HepG2 (cell line): ENCODE results near the gene RAC3. TPM values are rescaled to one million over a fixed set of nuclear protein-coding genes. Genes with fewer than 3 reads are reported as not detected.

Experiments
- ASH2L ChIP-seq: fragments of 300-600, 200-600 bp; sonication (generic); IDR thresholded peaks from 2 replicates; pipeline ENCODE4 v1.7.0; 2017; ENCODE audit warnings: low read depth, mild to moderate bottlenecking, moderate library complexity, mixed read lengths, low read length; ENCODE audit not compliant: insufficient read length
- EZH2 ChIP-seq: conservative IDR thresholded peaks from 2 replicates; pipeline ENCODE4 v1.6.1; 2012; ENCODE audit warnings: mild to moderate bottlenecking, low read depth, low read length, moderate library complexity
- FOXK2 ChIP-seq: fragments of 450-650 bp; IDR thresholded peaks from 2 replicates; pipeline ENCODE4 v1.6.1; 2016
- FOXP1 ChIP-seq, 2 experiments: fragments of 450-650 bp in 1 of 2; IDR thresholded peaks; 2 replicates each; pipeline ENCODE4 v1.6.1; 2017 to 2018; ENCODE audit warnings: antibody characterized with exemption in 1 of 2
- GATAD2A ChIP-seq: IDR thresholded peaks from 2 replicates; pipeline ENCODE4 v1.6.1; 2016
- GZF1 ChIP-seq: sonication (generic); formaldehyde crosslinking; IDR thresholded peaks from 2 replicates; pipeline ENCODE4 v1.5.1; 2020; ENCODE audit warnings: mild to moderate bottlenecking, missing genetic modification reagents
- HINFP ChIP-seq: sonication (generic); formaldehyde crosslinking; IDR thresholded peaks from 2 replicates; pipeline ENCODE4 v1.4.0; 2020; ENCODE audit warnings: low read depth, mild to moderate bottlenecking, missing genetic modification reagents
- LRRFIP1 ChIP-seq: sonication (generic); formaldehyde crosslinking; conservative IDR thresholded peaks from 2 replicates; pipeline ENCODE4 v1.4.0; 2020; ENCODE audit warnings: missing genetic modification reagents
- MAFF ChIP-seq: IDR thresholded peaks from 2 replicates; pipeline ENCODE4 v1.6.1; 2011; ENCODE audit warnings: low read depth, low read length, improper control_type of control experiment
- MAX ChIP-seq: IDR thresholded peaks from 2 replicates; pipeline ENCODE4 v1.6.1; 2012; ENCODE audit warnings: inconsistent platforms
- MEIS2 ChIP-seq: sonication (generic); formaldehyde crosslinking; IDR thresholded peaks from 2 replicates; pipeline ENCODE4 v1.9.0; 2021; ENCODE audit warnings: mild to moderate bottlenecking, missing genetic modification reagents
- MNT ChIP-seq: fragments of 450-650 bp; IDR thresholded peaks from 2 replicates; pipeline ENCODE4 v1.6.1; 2016
- NR2F1 ChIP-seq, 2 experiments: fragments of 450-650 bp in 1 of 2; formaldehyde crosslinking in 1 of 2; IDR thresholded peaks; 2 replicates each; pipeline versions ENCODE4 v1.5.0 to v1.6.1; 2016 to 2020; ENCODE audit warnings: mild to moderate bottlenecking in 1 of 2, missing compliant biosample characterization in 1 of 2, missing genetic modification reagents in 1 of 2, moderate library complexity in 1 of 2
- NR3C1 ChIP-seq: sonication (generic); formaldehyde crosslinking; IDR thresholded peaks from 2 replicates; pipeline ENCODE4 v1.4.0; 2020; ENCODE audit warnings: missing genetic modification reagents
- PHF8 ChIP-seq: sonication (generic); formaldehyde crosslinking; IDR thresholded peaks from 2 replicates; pipeline ENCODE4 v1.5.0; 2020; ENCODE audit warnings: missing genetic modification reagents
- SNAPC5 ChIP-seq: sonication (generic); formaldehyde crosslinking; IDR thresholded peaks from 2 replicates; pipeline ENCODE4 v1.8.1; 2023; ENCODE audit warnings: mild to moderate bottlenecking, missing genetic modification reagents, borderline replicate concordance
- SOX5 ChIP-seq: IDR thresholded peaks from 2 replicates; pipeline ENCODE4 v1.6.1; 2016; ENCODE audit warnings: borderline replicate concordance
- TAF15 ChIP-seq: fragments of 200-400 bp; formaldehyde crosslinking; IDR thresholded peaks from one replicate; pipeline ENCODE4 v1.6.1; 2018; ENCODE audit warnings: mild to moderate bottlenecking, low read depth, low read length; ENCODE audit not compliant: poor library complexity, severe bottlenecking
- ZFP36L2 ChIP-seq: sonication (generic); formaldehyde crosslinking; IDR thresholded peaks from 2 replicates; pipeline ENCODE4 v1.4.0; 2020; ENCODE audit warnings: missing genetic modification reagents
- ZFY ChIP-seq: sonication (generic); formaldehyde crosslinking; IDR thresholded peaks from 2 replicates; pipeline ENCODE4 v1.4.0; 2020; ENCODE audit warnings: missing genetic modification reagents
- ZNF549 ChIP-seq: sonication (generic); formaldehyde crosslinking; IDR thresholded peaks from 2 replicates; pipeline ENCODE4 v1.5.0; 2020; ENCODE audit warnings: missing genetic modification reagents
- ZNF570 ChIP-seq: sonication (generic); formaldehyde crosslinking; IDR thresholded peaks from 2 replicates; pipeline ENCODE4 v1.4.0; 2020; ENCODE audit warnings: mild to moderate bottlenecking, missing genetic modification reagents, borderline replicate concordance
- ZNF781 ChIP-seq: sonication (generic); formaldehyde crosslinking; IDR thresholded peaks from 2 replicates; pipeline ENCODE4 v1.5.1; 2020; ENCODE audit warnings: borderline replicate concordance, mild to moderate bottlenecking, missing genetic modification reagents; ENCODE audit errors: not compliant biosample characterization
- ZNF841 ChIP-seq: sonication (generic); formaldehyde crosslinking; IDR thresholded peaks from 2 replicates; pipeline ENCODE4 v1.8.1; 2023; ENCODE audit warnings: missing genetic modification reagents, borderline replicate concordance
- polyA plus RNA-seq, 8 experiments: library from polyadenylated mRNA; depleted of rRNA in 3 of 8; stranded (reverse) in 7 of 8; unstranded in 1 of 8; fragments of >200 nt; fragmentation: Illumina TruSeq in 4 of 8; extraction: Trizol in 4 of 8; gene quantifications; 2 replicates each; pipeline versions ENCODE4 v1.2.1 to v1.2.3, GENCODE V29; 2011 to 2016; ENCODE audit warnings: low read depth in 4 of 8, missing spikeins in 1 of 8, mixed read lengths in 1 of 8; ENCODE audit not compliant: insufficient read depth in 1 of 8
- total RNA-seq, 5 experiments: library from RNA; depleted of rRNA; stranded (reverse); fragments of >200 nt; fragmentation: Illumina TruSeq; extraction: Trizol; gene quantifications; 2 replicates each; pipeline ENCODE4 v1.2.3, GENCODE V29; 2016; ENCODE audit warnings: low read depth in 1 of 5

RAC3 gene
- total and polyA plus RNA-seq, 2 of the 13 experiments (the other 11 are each of a cell fraction or from before 2014, with no cell fraction given), result 10.5 to 21.3 TPM

GRCh38 chr17:82022981-82023446 is 8.5 kb upstream of the RAC3 start, which contains the start of gene LRRC45 (continued):
- TF ChIP-seq PHF8 (CRISPR knock-in tag) (no peak), MAX (peak; percentile 12; the same call in 1 of the 2 replicates), MAFF (no peak), TAF15 (no peak), ZFY (0 out of 2 replicates have a peak, but pooled peaks have one; percentile 59), SOX5 (CRISPR knock-in tag) (no peak), GZF1 (no peak), ZNF549 (CRISPR knock-in tag) (no peak), MNT (peak; percentile 67; the same call in 1 of the 2 replicates), ZNF781 (CRISPR knock-in tag) (no peak), ZFP36L2 (no peak), MEIS2 (CRISPR knock-in tag) (no peak), FOXK2 (no peak), GATAD2A (CRISPR knock-in tag) (0 out of 2 replicates have a peak, but pooled peaks have one; percentile 2), NR2F1 (CRISPR knock-in tag; IDR thresholded peaks at IDR 0.05) (no peak), NR3C1 (CRISPR knock-in tag) (no peak), FOXP1 (IDR thresholded peaks at IDR 0.05) (no peak), FOXP1 (CRISPR knock-in tag; IDR thresholded peaks at IDR 0.05) (no peak; the same call in 1 of the 2 replicates), LRRFIP1 (CRISPR knock-in tag) (no peak), ZNF570 (CRISPR knock-in tag) (no peak), ASH2L (peak; percentile 41), EZH2 (no peak), ZNF841 (CRISPR knock-in tag) (no peak), SNAPC5 (no peak), HINFP (CRISPR knock-in tag) (0 out of 2 replicates have a peak, but pooled peaks have one; percentile 10)
